ENCODE measurements around the gene CD38. TPM values are rescaled to one million over a fixed set of nuclear protein-coding genes. Genes with fewer than 3 reads are reported as not detected.

The CD38 gene
- total RNA-seq, 1 experiment from 2014 or later, result not detected

DNA sequence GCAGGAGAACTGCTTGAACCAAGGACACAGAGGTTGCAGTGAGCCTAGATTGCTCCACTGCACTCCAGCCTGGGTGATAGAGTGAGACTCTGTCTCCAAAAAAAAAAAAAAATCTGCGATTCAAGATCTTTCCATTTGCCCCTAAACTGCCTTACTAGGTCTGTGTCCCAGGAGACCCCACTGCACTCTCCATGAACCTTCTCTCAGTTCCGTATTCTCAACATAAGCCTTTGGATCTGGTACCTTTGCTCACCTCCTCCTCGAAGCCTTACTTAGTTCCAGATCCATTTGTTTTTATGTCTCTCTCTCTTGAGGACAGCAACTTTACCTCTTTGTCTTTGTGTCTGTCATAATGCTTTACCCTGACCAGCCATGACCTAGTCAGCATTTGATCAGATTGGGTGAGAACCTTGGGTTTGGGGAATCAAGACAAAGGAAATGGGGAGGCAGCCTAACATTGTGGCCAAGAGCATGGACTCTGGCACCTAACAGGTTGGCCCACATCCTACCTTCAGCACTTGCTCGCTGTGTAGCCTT lies 41.5 kb upstream of the CD38 start:
- Mint-ChIP-seq H3K27ac (ENCODE audit: low read depth, unreplicated experiment) (no peak overlapping the region), H3K36me3 (ENCODE audit: insufficient read depth, unreplicated experiment) (no peaks in the 10 kb centered on the region), H3K4me1 (ENCODE audit: insufficient read depth, unreplicated experiment) (no peaks in the 10 kb centered on the region), H3K27me3 (ENCODE audit: insufficient read depth, unreplicated experiment) (no peaks in the 10 kb centered on the region), H3K4me3 (ENCODE audit: unreplicated experiment) (no peak overlapping the region), H3K9me3 (ENCODE audit: unreplicated experiment) (no peaks in the 10 kb centered on the region)
- TF ChIP-seq CTCF (IDR thresholded peaks at IDR 0.05; ENCODE audit: unreplicated experiment), result no peak
- DNase-seq (ENCODE audit: unreplicated experiment), result no peak
- intact Hi-C loops (cut with micrococcal nuclease), result no loop called here
- ChIA-PET POLR2A (no interaction called here), CTCF (interaction anchor here (1.0 to 1.3 kb wide), 2 partner anchors 20 to 44 kb away, joined by 3 to 7 read pairs; no protein-coding TSS in a partner anchor)
- no TSS peak for BruUV-seq (replicated peaks)

DNA sequence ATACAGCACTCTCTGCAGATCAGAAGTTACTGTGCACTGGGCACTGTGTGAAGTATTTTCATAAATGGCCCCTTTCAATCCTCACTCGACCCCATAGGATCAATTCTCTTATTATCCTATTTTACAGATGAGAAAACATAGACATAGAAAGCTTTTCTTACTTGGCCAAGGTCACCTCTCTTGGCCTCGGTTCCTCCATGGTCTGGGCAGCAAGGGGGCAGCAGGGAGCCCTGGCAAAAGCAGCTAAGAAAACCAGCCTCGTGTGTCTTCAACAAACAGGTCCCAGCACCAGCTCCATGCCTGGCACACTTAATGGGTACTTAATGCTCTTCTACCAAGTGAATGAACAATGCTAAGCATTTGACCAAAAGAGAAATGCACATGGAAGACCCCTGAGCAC lies 40.9 kb upstream of the CD38 start:
- intact Hi-C loops (cut with micrococcal nuclease), result no loop called here
- Mint-ChIP-seq H3K36me3 (ENCODE audit: insufficient read depth, unreplicated experiment) (peaks cover 1% of the 10 kb centered on the region), H3K27ac (ENCODE audit: low read depth, unreplicated experiment) (no peak overlapping the region), H3K9me3 (ENCODE audit: unreplicated experiment) (peaks cover 4% of the 10 kb centered on the region), H3K27me3 (ENCODE audit: insufficient read depth, unreplicated experiment) (no peaks in the 10 kb centered on the region), H3K4me1 (ENCODE audit: insufficient read depth, unreplicated experiment) (no peaks in the 10 kb centered on the region), H3K4me3 (ENCODE audit: unreplicated experiment) (no peak overlapping the region)
- ChIA-PET CTCF (interaction anchor here (0.6 to 1.7 kb wide), 4 partner anchors 8 to 273 kb away, joined by 3 to 7 read pairs (median 3); no protein-coding TSS in a partner anchor), POLR2A (no interaction called here)
- BruUV-seq (replicated peaks), result no TSS peak
- DNase-seq (ENCODE audit: unreplicated experiment), result no peak
- no peak for TF ChIP-seq CTCF (IDR thresholded peaks at IDR 0.05; ENCODE audit: unreplicated experiment)

DNA sequence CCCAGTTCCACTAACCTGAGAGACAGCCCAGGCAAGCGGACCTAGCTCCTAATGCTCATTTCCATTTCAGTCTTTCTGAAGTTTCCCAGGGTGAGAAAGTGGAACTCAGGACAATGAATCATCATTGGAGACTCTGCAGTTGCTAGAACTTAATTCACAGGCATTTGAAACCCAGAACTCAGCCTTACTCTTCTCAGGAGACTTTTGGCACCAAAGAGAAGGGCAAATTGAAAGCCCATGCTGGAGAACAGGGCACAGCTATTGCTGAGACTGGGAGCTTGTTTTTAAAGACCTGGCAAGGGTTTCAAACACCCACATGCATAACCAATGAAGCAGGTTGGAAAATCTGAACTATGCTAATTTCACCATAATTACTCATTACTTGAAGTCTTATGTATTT lies 39.3 kb upstream of the CD38 start:
- H3K27ac Mint-ChIP-seq (ENCODE audit: low read depth, unreplicated experiment), result no peak overlapping the region
- ChIA-PET POLR2A (interaction anchor here (0.6 kb wide), 2 partner anchors 13 to 93 kb away, joined by 3 to 5 read pairs; no protein-coding TSS in a partner anchor), CTCF (interaction anchor here (0.6 to 1.7 kb wide), 4 partner anchors 9 to 67 kb away, joined by 3 to 5 read pairs (median 4); no protein-coding TSS in a partner anchor)

More for the DNA sequence above, 39.3 kb upstream of the CD38 start:
- H3K4me3 Mint-ChIP-seq (ENCODE audit: unreplicated experiment), result no peak overlapping the region
- no TSS peak for BruUV-seq (replicated peaks)
- peaks cover 9% of the 10 kb centered on the region for H3K9me3 Mint-ChIP-seq (ENCODE audit: unreplicated experiment)
- no peak for DNase-seq (ENCODE audit: unreplicated experiment)
- intact Hi-C loops (cut with micrococcal nuclease), result no loop called here
- no peaks in the 10 kb centered on the region for H3K4me1 Mint-ChIP-seq (ENCODE audit: insufficient read depth, unreplicated experiment)
- H3K27me3 Mint-ChIP-seq (ENCODE audit: insufficient read depth, unreplicated experiment), result no peaks in the 10 kb centered on the region
- peaks cover 6% of the 10 kb centered on the region for H3K36me3 Mint-ChIP-seq (ENCODE audit: insufficient read depth, unreplicated experiment)
- TF ChIP-seq CTCF (IDR thresholded peaks at IDR 0.05; ENCODE audit: unreplicated experiment), result no peak

Data from MCF 10A (cell line).